ENCODE measurements around the gene STIMATE. TPM values are rescaled to one million over a fixed set of nuclear protein-coding genes. Genes with fewer than 3 reads are reported as not detected.

The STIMATE gene
- total RNA-seq, 1 donor from 2014 or later, result 7.9 TPM

GRCh38 chr3:52879581-52879980 lies 17.8 kb downstream of the STIMATE start:
- no peak for FAIRE-seq
- no peak for DNase-seq (ENCODE audit: low read depth)
- no peaks in the 10 kb centered on the region for H3K36me3 ChIP-seq (ENCODE audit: control insufficient read depth, insufficient read depth, low read length)
- no peak overlapping the region for H3K4me3 ChIP-seq (ENCODE audit: low read depth, low read length)
- no peaks in the 10 kb centered on the region for H3K27me3 ChIP-seq (ENCODE audit: control insufficient read depth, insufficient read depth, low read length)
- TF ChIP-seq CTCF (IDR thresholded peaks at IDR 0.05; ENCODE audit: insufficient read depth, low read length, severe bottlenecking), result no peak

- TF ChIP-seq CTCF (IDR thresholded peaks at IDR 0.05; ENCODE audit: insufficient read depth, low read length, severe bottlenecking), result no peak
- Histone ChIP-seq H3K4me3 (ENCODE audit: low read depth, low read length) (no peak overlapping the region), H3K27me3 (ENCODE audit: control insufficient read depth, insufficient read depth, low read length) (no peaks in the 10 kb centered on the region), H3K36me3 (ENCODE audit: control insufficient read depth, insufficient read depth, low read length) (no peaks in the 10 kb centered on the region)
- no peak for FAIRE-seq
- DNase-seq (ENCODE audit: low read depth), result no peak
Observed at GRCh38 chr3:52879090-52879489, 18.3 kb downstream of the STIMATE start.

GRCh38 chr3:52877085-52877484 lies 20.3 kb downstream of the STIMATE start:
- no peak for DNase-seq (ENCODE audit: low read depth)
- TF ChIP-seq CTCF (IDR thresholded peaks at IDR 0.05; ENCODE audit: insufficient read depth, low read length, severe bottlenecking), result no peak
- Histone ChIP-seq H3K4me3 (ENCODE audit: low read depth, low read length) (no peak overlapping the region), H3K36me3 (ENCODE audit: control insufficient read depth, insufficient read depth, low read length) (no peaks in the 10 kb centered on the region), H3K27me3 (ENCODE audit: control insufficient read depth, insufficient read depth, low read length) (no peaks in the 10 kb centered on the region)
- FAIRE-seq, result no peak

- H3K36me3 ChIP-seq (ENCODE audit: control insufficient read depth, insufficient read depth, low read length), result no peaks in the 10 kb centered on the region
- H3K4me3 ChIP-seq (ENCODE audit: low read depth, low read length), result no peak overlapping the region
- DNase-seq (ENCODE audit: low read depth) (no peak), FAIRE-seq (no peak)
- no peaks in the 10 kb centered on the region for H3K27me3 ChIP-seq (ENCODE audit: control insufficient read depth, insufficient read depth, low read length)
- TF ChIP-seq CTCF (IDR thresholded peaks at IDR 0.05; ENCODE audit: insufficient read depth, low read length, severe bottlenecking), result no peak
Observed at GRCh38 chr3:52874864-52875587, 22.3 kb downstream of the STIMATE start.

- FAIRE-seq (no peak), DNase-seq (ENCODE audit: low read depth) (no peak)
Observed at GRCh38 chr3:52874160-52874701, 23.1 kb downstream of the STIMATE start.

More at GRCh38 chr3:52874160-52874701, 23.1 kb downstream of the STIMATE start:
- H3K36me3 ChIP-seq (ENCODE audit: control insufficient read depth, insufficient read depth, low read length), result no peaks in the 10 kb centered on the region
- no peaks in the 10 kb centered on the region for H3K27me3 ChIP-seq (ENCODE audit: control insufficient read depth, insufficient read depth, low read length)
- no peak overlapping the region for H3K4me3 ChIP-seq (ENCODE audit: low read depth, low read length)
- TF ChIP-seq CTCF (IDR thresholded peaks at IDR 0.05; ENCODE audit: insufficient read depth, low read length, severe bottlenecking), result no peak
